Rectal smooth muscle tissue (tissue), 1 donor: ENCODE results near the gene ZNF35.
"Not testable (repeated sequence)": the region's sequence is repeated elsewhere in the genome, so short reads cannot be mapped to it uniquely, and the experiment has no call there.

Experiments
- H3K27ac ChIP-seq: one replicate; pipeline ENCODE4 v1.7.0; 2013; ENCODE audit warnings: low read depth, low read length, inconsistent platforms
- H3K27me3 ChIP-seq: one replicate; pipeline ENCODE4 v1.7.0; 2013; ENCODE audit warnings: low read length; ENCODE audit not compliant: control insufficient read depth, insufficient read depth
- H3K36me3 ChIP-seq: one replicate; pipeline ENCODE4 v1.7.0; 2013; ENCODE audit warnings: low read length; ENCODE audit not compliant: control insufficient read depth, insufficient read depth
- H3K4me1 ChIP-seq: one replicate; pipeline ENCODE4 v1.7.0; 2013; ENCODE audit warnings: low read length; ENCODE audit not compliant: control insufficient read depth, insufficient read depth
- H3K4me3 ChIP-seq: one replicate; pipeline ENCODE4 v1.7.0; 2013; ENCODE audit warnings: low read length
- H3K9ac ChIP-seq: one replicate; pipeline ENCODE4 v1.7.0; 2013; ENCODE audit warnings: low read length

ZNF35 gene

DNA sequence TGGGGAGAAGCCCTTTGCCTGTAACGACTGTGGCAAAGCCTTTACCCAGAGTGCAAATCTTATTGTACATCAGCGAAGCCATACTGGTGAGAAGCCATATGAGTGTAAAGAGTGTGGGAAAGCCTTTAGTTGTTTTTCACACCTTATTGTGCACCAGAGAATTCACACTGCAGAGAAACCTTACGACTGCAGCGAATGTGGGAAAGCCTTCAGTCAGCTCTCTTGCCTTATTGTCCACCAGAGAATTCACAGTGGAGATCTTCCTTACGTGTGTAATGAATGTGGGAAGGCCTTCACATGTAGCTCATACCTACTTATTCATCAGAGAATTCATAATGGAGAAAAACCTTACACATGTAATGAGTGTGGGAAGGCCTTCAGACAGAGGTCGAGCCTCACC, 10.9 kb downstream of the ZNF35 start:
- Histone ChIP-seq H3K36me3 (peaks cover 39% of the 10 kb centered on the region), H3K27me3 (no peaks in the 10 kb centered on the region), H3K27ac (no peak overlapping the region), H3K9ac (no peak overlapping the region), H3K4me1 (no peaks in the 10 kb centered on the region), H3K4me3 (no peak overlapping the region)

GRCh38 chr3:44661189-44661588, 12.7 kb downstream of the ZNF35 start:
- Histone ChIP-seq H3K9ac (no peak overlapping the region), H3K27ac (no peak overlapping the region), H3K4me3 (no peak overlapping the region), H3K27me3 (no peaks in the 10 kb centered on the region), H3K4me1 (no peaks in the 10 kb centered on the region), H3K36me3 (peaks cover 39% of the 10 kb centered on the region)

- Histone ChIP-seq H3K27me3 (no peaks in the 10 kb centered on the region), H3K4me1 (no peaks in the 10 kb centered on the region), H3K27ac (no peak overlapping the region), H3K4me3 (no peak overlapping the region), H3K36me3 (peaks cover 8% of the 10 kb centered on the region), H3K9ac (no peak overlapping the region)
Observed at GRCh38 chr3:44665173-44665572, 16.6 kb downstream of the ZNF35 start.

DNA sequence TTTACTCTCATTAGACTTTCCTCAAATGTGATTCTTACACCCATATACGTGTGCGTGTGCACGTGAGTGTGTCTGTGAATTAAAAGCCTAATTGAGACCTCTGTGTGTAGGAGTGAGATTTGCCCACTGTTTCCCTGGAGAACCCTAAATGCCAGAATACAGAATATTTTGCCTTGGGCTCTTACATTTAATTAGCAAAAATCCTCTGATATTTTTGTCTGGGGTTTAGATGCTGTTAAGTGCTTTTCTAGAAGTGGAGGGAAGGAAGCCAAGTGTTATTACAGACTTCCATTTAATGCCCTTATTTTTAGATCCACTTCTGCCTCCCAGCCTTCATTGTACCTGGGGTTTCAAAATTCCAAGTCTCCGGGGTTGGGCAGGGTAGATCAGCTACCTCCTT, 17.8 kb downstream of the ZNF35 start:
- Histone ChIP-seq H3K4me3 (no peak overlapping the region), H3K36me3 (no peaks in the 10 kb centered on the region), H3K4me1 (no peaks in the 10 kb centered on the region), H3K27me3 (no peaks in the 10 kb centered on the region), H3K9ac (no peak overlapping the region), H3K27ac (no peak overlapping the region)

DNA sequence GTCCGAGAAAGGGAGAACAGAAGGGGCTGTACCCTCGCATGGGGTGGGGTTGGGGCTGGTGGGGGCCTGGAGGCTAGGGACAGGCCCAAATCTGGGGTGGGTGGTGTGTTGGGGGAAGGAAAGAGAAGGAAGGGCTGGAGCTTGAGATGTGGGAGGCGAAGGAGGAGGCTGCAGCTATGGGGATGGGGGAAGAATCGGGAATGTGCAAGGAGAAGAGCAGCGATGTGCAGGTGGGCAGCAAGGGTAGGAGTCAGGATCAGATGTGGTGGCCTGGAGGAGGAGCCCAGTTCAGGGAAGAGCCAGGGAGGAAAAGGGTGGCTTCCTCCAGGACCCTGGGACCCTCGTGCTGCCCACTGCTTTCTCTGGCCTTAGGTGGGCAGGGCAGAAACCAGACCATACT, 21.2 kb downstream of the ZNF35 start:
- Histone ChIP-seq H3K4me3 (no peak overlapping the region), H3K27ac (no peak overlapping the region), H3K36me3 (no peaks in the 10 kb centered on the region), H3K4me1 (no peaks in the 10 kb centered on the region), H3K27me3 (no peaks in the 10 kb centered on the region), H3K9ac (no peak overlapping the region)

DNA sequence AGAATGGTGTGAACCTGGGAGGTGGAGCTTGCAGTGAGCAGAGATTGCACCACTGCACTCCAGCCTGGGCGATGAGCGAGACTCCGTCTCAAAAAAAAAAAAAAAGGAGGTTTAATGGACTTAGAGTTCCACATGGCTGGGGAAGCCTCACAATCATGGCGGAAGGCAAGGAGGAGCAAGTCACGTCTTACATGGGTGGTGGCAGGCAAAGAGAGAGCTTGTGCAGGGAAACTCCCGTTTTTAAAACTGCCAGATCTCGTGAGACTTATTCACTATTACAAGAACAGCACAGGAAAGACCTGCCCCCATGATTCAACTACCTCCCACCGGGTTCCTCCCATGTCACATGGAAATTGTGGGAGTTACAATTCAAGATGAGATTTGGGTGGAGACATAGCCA, 24.9 kb downstream of the ZNF35 start:
- not testable (repeated sequence) for H3K27me3 ChIP-seq, H3K4me3 ChIP-seq, H3K9ac ChIP-seq, H3K4me1 ChIP-seq, H3K36me3 ChIP-seq, H3K27ac ChIP-seq

- Histone ChIP-seq H3K27me3 (no peaks in the 10 kb centered on the region), H3K27ac (no peak overlapping the region), H3K9ac (no peak overlapping the region), H3K4me1 (no peaks in the 10 kb centered on the region), H3K36me3 (no peaks in the 10 kb centered on the region), H3K4me3 (no peak overlapping the region)
Observed at GRCh38 chr3:44674211-44674610, 25.7 kb downstream of the ZNF35 start.

DNA sequence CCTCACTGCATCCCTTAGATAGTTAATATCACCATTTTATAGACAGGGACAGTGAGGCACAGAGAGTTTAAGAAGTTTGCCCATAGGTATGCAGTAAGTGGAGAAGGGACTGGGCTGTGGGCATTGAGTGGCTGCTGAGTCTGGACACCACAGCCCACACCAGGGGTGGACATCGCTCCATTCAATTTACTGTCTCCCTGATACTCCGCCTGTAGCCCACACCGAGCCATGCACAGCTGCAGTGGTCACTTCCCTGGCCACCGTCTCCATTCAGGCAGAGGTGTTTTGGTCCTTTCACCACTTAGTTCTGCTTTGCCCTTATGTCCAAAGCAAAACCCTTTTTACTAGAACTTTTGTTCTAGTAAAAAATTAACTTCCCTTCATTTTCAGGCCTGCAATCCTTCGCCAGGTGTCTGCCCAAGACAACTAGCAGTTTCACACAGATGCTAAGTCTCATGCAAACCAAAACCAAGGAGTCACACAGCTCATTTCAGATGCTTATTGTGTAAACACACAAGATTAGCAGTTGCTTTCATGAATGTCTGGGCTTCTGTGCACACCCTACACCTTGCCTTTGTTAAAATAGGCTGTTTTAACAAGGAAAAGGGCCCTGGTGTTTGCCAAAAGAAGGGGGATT, 30.1 kb downstream of the ZNF35 start:
- Histone ChIP-seq H3K9ac (no peak overlapping the region), H3K27me3 (no peaks in the 10 kb centered on the region), H3K4me1 (no peaks in the 10 kb centered on the region), H3K36me3 (no peaks in the 10 kb centered on the region), H3K27ac (no peak overlapping the region), H3K4me3 (no peak overlapping the region)

- H3K27ac ChIP-seq, result no peak overlapping the region
- no peaks in the 10 kb centered on the region for H3K27me3 ChIP-seq
- no peak overlapping the region for H3K9ac ChIP-seq
- H3K4me1 ChIP-seq, result no peaks in the 10 kb centered on the region
- no peak overlapping the region for H3K4me3 ChIP-seq
- H3K36me3 ChIP-seq, result peaks cover 3% of the 10 kb centered on the region
Observed at GRCh38 chr3:44680921-44681455, 32.5 kb downstream of the ZNF35 start.

DNA sequence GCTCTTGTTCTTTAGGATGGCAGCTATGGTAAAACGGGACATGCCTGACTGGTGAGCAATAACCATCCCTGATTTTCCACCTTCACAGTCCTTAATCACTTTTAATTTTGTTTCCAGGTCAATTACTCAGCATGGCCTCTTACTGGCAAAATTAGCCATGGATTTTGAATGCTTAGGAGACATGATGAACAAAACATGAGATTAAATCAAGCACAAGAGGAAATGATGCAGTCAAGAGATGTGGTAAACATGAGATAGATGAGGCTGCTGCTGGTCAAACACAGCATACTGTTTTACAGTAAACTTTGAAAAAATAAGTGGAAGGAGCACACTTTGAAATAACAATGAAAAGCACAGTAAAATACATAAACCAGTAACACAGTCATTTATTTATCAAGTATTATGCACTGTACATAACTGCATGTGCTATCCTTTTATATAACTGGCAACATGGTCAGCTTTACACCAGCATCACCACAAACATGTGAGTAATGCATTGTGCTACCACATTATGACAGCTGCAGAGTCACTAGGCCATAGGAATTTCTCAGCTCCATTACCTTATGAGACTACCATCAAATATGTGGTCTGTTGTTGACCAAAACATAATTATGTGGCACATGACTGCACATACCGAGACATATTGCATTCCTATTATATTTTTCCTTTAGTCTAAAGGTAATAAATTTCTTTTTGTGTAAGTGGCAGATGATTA, 33.8 kb downstream of the ZNF35 start:
- Histone ChIP-seq H3K4me3 (no peak overlapping the region), H3K9ac (no peak overlapping the region), H3K36me3 (peaks cover 3% of the 10 kb centered on the region), H3K27me3 (no peaks in the 10 kb centered on the region), H3K4me1 (no peaks in the 10 kb centered on the region), H3K27ac (no peak overlapping the region)

- Histone ChIP-seq H3K27ac (no peak overlapping the region), H3K27me3 (no peaks in the 10 kb centered on the region), H3K36me3 (peaks cover 3% of the 10 kb centered on the region), H3K4me3 (peak overlapping the region; percentile 70), H3K4me1 (no peaks in the 10 kb centered on the region), H3K9ac (no peak overlapping the region)
Observed at GRCh38 chr3:44685128-44685800, 36.7 kb downstream of the ZNF35 start.

DNA sequence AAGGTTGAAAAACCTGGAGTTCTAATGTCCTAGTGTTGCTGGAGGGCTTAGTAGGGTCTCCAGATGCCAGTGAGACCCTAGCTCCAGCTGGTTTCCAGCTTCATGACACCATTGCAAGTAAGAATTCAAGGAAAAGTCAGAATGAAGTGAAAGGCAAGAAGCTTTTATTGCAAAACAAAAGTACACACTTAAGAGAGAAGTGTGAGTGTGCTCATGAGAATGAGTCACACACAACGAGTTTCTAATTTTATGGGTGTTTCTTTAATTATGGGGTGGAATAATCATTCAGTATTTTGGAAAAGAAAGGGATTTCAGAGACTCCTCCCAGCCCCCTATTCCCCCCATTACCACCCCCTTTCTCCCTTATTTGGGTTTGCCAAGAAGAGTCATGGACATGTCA, 39.4 kb downstream of the ZNF35 start:
- Histone ChIP-seq H3K9ac (no peak overlapping the region), H3K27me3 (no peaks in the 10 kb centered on the region), H3K4me3 (no peak overlapping the region), H3K4me1 (no peaks in the 10 kb centered on the region), H3K36me3 (peaks cover 3% of the 10 kb centered on the region), H3K27ac (no peak overlapping the region)
